Measurements from ENCODE around the gene INSYN2B. TPM values are rescaled to one million over a fixed set of nuclear protein-coding genes. Genes with fewer than 3 reads are reported as not detected.

Gene INSYN2B
- total RNA-seq, 4 donors from 2014 or later = 0.16 to 0.34 TPM; not detected in 2

GRCh38 chr5:169910393-169910792 is 69.9 kb downstream of the INSYN2B start:
- TF ChIP-seq, protein P1, sequence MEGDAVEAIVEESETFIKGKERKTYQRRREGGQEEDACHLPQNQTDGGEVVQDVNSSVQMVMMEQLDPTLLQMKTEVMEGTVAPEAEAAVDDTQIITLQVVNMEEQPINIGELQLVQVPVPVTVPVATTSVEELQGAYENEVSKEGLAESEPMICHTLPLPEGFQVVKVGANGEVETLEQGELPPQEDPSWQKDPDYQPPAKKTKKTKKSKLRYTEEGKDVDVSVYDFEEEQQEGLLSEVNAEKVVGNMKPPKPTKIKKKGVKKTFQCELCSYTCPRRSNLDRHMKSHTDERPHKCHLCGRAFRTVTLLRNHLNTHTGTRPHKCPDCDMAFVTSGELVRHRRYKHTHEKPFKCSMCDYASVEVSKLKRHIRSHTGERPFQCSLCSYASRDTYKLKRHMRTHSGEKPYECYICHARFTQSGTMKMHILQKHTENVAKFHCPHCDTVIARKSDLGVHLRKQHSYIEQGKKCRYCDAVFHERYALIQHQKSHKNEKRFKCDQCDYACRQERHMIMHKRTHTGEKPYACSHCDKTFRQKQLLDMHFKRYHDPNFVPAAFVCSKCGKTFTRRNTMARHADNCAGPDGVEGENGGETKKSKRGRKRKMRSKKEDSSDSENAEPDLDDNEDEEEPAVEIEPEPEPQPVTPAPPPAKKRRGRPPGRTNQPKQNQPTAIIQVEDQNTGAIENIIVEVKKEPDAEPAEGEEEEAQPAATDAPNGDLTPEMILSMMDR (IDR thresholded peaks at IDR 0.05; ENCODE audit: low read depth) = no peak

GRCh38 chr5:169909945-169910344 is 70.3 kb downstream of the INSYN2B start:
- TF ChIP-seq, protein P1 (IDR thresholded peaks at IDR 0.05; ENCODE audit: low read depth) = no peak

DNA sequence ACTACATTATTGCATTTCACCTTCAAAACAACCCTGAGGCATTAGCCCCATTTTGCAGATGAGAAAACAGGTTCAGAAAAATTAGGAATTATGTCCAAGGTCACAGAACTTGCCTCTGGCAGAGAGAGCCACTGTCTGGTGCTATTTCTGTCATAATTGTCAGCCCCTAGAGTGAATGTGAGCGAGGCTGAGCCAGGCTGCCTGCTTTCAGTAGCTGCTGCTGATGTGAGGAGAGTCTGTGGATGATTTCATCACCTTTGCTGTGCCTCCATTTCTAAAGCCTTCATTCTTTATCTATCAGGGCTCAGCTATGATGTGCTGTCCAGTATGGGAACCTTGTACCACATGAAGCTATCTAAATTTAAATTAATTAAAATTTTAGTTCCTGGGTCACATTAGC is 71.4 kb downstream of the INSYN2B start:
- TF ChIP-seq, protein P1 (IDR thresholded peaks at IDR 0.05; ENCODE audit: low read depth) = no peak

DNA sequence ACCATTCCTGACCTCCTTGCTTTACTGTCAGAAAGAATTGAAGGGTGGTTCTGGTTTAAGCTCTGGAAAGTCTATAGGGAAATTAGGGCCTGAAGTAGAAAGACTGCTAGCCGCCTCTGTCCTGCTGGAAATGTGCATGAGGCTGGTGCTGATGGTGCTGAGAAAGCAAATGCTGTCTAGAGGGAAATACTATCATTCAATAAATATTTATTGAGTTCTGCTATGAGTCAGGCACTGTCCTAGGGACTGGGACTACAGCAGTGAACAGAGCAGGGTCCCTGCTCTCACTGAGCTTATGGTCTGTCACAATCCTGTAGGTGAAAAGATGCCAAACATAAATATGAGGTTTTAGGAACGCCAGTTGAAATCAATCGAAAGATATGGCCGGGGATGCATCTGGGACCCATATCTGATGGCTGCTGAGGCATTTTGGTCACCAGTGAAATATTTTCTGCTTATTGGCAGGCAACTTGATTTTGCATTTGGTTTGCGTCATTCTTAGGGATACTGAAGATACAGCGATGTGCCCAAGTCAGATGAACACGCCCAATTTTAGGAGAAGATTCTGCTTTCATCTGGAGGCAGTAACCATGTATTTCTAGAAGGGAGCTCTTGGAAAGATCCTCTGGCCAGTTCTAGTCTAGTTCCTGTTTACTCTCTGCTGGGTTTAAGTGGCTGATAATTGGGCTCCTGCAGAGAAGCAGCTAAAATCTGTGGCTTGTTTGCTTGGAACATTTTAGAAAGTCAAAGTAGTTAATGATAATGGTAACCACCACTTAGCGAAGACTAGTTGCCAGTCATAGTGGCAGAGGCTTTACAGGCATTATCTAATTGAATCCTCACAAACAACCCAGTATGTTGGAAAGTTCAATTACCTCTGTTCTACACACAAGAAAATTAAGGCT is 73.3 kb downstream of the INSYN2B start:
- TF ChIP-seq, protein P1 (IDR thresholded peaks at IDR 0.05; ENCODE audit: low read depth) = no peak

DNA sequence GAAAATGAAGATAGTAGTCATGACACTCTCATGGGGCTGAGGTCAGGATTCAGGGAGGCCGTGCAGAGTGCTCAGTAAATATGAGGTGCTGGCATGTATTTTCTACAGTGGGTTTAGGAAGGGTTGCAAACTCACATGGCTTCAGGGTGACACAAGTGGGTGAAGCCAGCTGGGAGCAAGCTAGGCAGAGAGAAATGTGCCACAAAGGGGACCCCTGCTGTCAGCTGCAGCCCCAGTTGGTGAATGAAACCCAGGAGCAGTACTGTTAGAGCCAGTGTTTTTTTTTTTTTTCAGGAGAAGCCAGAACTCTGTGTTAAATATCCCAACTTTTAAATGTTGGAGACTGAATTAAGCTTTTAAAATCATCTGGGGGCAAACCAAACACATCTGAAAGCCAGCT is 75.3 kb downstream of the INSYN2B start:
- TF ChIP-seq, protein P1 (IDR thresholded peaks at IDR 0.05; ENCODE audit: low read depth) = no peak

GRCh38 chr5:169904508-169904907 is 75.8 kb downstream of the INSYN2B start:
- TF ChIP-seq, protein P1 (IDR thresholded peaks at IDR 0.05; ENCODE audit: low read depth) = no peak

DNA sequence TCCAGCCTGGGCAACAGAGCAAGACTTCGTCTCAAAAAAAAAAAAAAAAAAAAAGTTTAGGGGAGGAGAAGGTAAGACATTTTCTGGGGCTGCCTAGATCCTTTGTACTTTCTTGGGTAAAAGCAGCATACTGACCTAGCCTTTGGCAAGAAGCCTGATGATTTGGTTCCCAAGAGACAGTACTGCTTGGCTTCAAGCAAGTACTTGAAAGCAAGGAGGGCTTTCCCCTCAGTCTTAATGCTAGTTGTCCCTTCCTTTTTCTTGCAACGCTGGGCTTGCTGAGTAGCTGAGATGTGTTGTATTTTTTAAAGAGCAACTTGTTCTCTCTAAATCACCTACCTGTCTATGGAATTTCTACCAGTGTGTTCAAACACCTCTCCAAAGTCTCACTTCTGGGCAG is 76.2 kb downstream of the INSYN2B start:
- TF ChIP-seq, protein P1 (IDR thresholded peaks at IDR 0.05; ENCODE audit: low read depth) = no peak

All from subcutaneous adipose tissue (tissue), 4 donors.